Measurements from ENCODE around the gene AKT1. TPM values are rescaled to one million over a fixed set of nuclear protein-coding genes. Genes with fewer than 3 reads are reported as not detected.

The AKT1 gene
- total RNA-seq, 3 donors from 2014 or later = 122 to 176 (median 128) TPM

DNA sequence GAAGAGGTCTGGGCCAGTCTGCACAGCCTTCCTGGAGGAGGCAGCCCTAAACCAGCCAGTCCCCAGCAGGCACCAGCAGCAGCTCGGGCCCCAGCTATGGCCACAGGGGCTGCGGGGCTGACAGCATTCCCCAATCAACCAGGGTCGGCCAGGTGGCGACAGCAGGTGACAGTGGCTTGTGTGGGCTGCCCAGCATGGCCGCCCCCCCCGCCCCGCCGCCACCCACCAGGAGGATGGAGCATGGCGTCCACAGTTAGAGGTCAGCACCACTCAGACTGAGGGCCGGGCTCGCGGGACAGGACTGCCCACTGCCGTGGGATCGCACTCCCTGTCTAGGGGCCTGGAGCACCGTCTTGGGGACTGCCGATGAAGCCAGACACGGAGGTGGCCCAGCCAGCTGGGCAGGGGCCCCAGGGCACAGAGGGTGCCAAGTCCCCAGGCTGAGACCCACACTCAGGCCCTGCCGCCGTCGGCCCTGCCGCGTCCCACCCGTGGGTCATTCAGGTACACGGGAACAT, 15.0 kb downstream of the AKT1 start:
- no peak for ATAC-seq
- TF ChIP-seq, protein P1, sequence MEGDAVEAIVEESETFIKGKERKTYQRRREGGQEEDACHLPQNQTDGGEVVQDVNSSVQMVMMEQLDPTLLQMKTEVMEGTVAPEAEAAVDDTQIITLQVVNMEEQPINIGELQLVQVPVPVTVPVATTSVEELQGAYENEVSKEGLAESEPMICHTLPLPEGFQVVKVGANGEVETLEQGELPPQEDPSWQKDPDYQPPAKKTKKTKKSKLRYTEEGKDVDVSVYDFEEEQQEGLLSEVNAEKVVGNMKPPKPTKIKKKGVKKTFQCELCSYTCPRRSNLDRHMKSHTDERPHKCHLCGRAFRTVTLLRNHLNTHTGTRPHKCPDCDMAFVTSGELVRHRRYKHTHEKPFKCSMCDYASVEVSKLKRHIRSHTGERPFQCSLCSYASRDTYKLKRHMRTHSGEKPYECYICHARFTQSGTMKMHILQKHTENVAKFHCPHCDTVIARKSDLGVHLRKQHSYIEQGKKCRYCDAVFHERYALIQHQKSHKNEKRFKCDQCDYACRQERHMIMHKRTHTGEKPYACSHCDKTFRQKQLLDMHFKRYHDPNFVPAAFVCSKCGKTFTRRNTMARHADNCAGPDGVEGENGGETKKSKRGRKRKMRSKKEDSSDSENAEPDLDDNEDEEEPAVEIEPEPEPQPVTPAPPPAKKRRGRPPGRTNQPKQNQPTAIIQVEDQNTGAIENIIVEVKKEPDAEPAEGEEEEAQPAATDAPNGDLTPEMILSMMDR (IDR thresholded peaks at IDR 0.05) = no peak
- Histone ChIP-seq H3K36me3 (ENCODE audit: low read depth) (no peaks in the 10 kb centered on the region), H3K4me3 (no peak overlapping the region), H3K9me3 (no peaks in the 10 kb centered on the region), H3K4me1 (ENCODE audit: low read depth) (no peaks in the 10 kb centered on the region)
- DNase-seq = no peak
- intact Hi-C loops (cut with DNase I, micrococcal nuclease) = no loop called here

DNA sequence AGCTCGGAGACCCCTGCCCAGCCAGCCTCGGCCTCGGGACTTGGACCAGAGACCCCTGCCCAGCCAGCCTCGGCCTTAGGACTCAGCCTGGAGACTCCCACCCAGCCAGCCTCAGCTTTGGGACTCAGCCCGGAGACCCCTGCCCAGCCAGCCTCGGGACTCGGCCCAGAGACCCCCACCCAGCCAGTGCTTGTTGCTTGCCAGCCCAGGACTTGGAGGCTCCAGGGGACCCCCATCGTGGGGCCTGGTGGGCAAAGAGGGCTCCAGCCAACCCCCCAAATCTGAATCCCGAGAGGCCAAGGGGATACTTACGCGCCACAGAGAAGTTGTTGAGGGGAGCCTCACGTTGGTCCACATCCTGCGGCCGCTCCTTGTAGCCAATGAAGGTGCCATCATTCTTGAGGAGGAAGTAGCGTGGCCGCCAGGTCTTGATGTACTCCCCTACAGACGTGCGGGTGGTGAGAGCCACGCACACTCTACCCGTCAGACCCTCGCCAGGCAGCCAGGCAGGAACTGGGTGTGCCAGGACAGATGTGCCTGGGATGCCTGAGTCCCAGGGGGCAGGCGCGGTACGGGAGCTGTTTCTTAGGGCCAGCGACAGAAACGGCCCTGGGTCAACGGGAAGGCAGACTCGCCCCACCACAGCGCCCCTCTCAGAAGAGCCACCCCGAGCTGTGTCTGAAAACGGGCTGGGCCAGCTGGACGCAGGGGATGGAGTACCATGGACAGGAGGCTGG, 15.6 kb downstream of the AKT1 start:
- Histone ChIP-seq H3K9me3 (no peaks in the 10 kb centered on the region), H3K4me1 (ENCODE audit: low read depth) (no peaks in the 10 kb centered on the region), H3K36me3 (ENCODE audit: low read depth) (no peaks in the 10 kb centered on the region), H3K4me3 (no peak overlapping the region)
- TF ChIP-seq, protein P1 (IDR thresholded peaks at IDR 0.05) = no peak
- ATAC-seq (no peak), DNase-seq (no peak)
- intact Hi-C loops (cut with DNase I, micrococcal nuclease) = no loop called here

DNA sequence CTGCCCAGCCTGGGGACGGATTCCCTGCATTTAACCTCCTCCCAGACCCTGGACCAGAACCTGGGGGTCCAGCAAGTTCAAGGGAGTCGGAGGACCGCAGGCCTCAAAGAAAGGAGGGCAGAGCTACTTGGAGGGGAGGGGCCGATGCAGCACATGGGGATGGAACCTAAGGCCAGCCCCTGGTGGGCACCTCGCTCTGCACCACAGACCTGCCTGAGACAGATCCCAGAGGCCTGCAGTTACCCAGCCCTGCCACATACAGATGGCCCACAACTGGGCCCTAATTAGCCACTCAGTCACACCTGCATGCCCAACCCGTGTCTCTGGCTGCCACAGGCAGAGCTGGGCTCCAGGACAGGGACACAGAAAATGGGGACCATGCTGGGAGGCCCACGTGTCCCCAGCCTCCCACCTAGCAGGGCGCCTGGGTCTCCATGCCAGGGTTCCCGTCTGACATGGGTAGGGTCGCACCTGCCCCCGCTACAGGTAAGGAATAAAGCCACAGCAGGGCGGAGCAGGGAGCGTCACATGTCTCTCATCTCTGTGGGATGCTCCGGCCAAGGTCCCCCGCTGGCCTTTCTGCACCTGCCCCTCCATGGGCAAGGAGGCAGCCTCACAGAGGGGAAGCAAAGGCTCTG, 16.7 kb downstream of the AKT1 start:
- intact Hi-C loops (cut with DNase I, micrococcal nuclease) = no loop called here
- Histone ChIP-seq H3K4me1 (ENCODE audit: low read depth) (no peaks in the 10 kb centered on the region), H3K36me3 (ENCODE audit: low read depth) (no peaks in the 10 kb centered on the region), H3K4me3 (no peak overlapping the region), H3K9me3 (no peaks in the 10 kb centered on the region)
- DNase-seq (no peak), ATAC-seq (no peak)
- TF ChIP-seq, protein P1 (IDR thresholded peaks at IDR 0.05) = no peak

DNA sequence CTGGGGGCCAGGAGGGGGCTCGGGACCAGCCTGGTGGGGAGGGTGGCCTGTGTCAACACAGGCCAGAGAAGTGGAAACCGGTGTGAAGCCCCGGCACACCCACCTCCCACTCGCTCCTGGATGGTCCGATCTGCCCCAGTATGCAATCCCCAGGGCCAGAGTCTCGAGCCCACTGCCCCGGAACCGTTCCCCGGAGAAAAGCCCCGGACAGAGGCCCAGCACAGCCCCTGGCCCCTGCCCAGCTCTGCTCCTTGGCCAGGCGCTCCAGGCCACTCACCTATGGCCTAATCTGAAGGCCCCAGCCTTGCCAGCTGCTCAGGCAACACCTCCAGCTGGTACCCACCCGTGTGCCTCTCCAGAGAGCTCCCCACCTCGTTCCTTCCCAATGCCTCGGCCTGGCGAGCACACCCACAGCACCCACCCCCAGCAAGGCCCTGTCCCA, 17.7 kb downstream of the AKT1 start:
- intact Hi-C loops (cut with DNase I, micrococcal nuclease) = no loop called here
- Histone ChIP-seq H3K4me1 (ENCODE audit: low read depth) (no peaks in the 10 kb centered on the region), H3K36me3 (ENCODE audit: low read depth) (no peaks in the 10 kb centered on the region), H3K9me3 (no peaks in the 10 kb centered on the region), H3K4me3 (no peak overlapping the region)
- TF ChIP-seq, protein P1 (IDR thresholded peaks at IDR 0.05) = no peak
- no peak for ATAC-seq
- no peak for DNase-seq

DNA sequence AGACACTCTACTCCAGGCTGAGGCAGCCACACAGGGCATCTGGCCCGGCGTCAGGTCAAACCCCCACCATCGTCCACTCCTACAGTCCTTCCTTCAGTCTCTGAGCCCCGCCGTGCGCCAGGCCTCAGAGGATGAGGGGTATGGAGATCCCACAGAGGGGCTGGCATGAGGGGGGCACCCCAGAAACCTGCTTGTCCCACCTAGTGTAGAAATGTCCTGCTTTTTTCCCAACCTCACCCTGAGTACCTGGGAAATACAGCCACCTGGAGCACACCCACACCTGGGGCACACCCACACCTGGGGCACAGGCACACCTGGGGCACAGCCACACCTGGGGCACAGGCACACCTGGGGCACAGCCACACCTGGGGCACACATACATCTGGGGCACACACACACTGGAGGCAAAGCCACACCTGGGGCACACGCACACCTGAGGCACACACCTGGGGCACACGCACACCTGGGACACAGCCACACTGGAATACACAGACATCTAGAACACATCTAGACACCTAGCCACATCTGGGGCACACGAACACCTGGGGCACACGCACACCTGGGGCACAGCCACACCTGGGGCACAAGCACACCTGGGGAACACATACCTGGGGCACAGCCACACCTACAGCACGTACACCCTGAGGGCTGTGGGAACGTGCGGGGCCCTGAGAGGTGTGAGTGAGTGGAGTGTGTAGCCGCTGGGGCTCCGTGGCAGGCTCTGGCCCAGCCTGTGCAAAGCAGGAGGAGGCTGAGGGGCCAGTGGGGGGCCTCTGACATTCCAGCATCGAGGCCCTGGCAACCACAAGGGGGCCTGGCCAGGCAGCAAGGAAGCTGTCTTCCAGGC, 18.4 kb downstream of the AKT1 start:
- TF ChIP-seq, protein P1 (IDR thresholded peaks at IDR 0.05) = no peak
- Histone ChIP-seq H3K36me3 (ENCODE audit: low read depth) (no peaks in the 10 kb centered on the region), H3K9me3 (no peaks in the 10 kb centered on the region), H3K4me3 (no peak overlapping the region), H3K4me1 (ENCODE audit: low read depth) (no peaks in the 10 kb centered on the region)
- ATAC-seq (no peak), DNase-seq (no peak)
- intact Hi-C loops (cut with DNase I, micrococcal nuclease) = no loop called here
